PFSK-1 (cell line): ENCODE measurements around the gene NR2C2AP.

Experiments
- FOXP2 ChIP-seq: optimal IDR thresholded peaks from 2 replicates; pipeline ENCODE3; 2011; ENCODE audit warnings: borderline replicate concordance, control low read depth, inconsistent platforms; ENCODE audit not compliant: insufficient read depth; ENCODE audit errors: extremely low read length, extremely low read depth
- POLR2AphosphoS5 ChIP-seq: IDR thresholded peaks from 2 replicates; pipeline ENCODE4 v1.6.1; 2012; ENCODE audit warnings: low read depth, mild to moderate bottlenecking, control low read depth, low read length, moderate library complexity
- SIN3A ChIP-seq: IDR thresholded peaks from 2 replicates; pipeline ENCODE4 v1.6.1; 2012; ENCODE audit warnings: mild to moderate bottlenecking, low read length, moderate library complexity, borderline replicate concordance; ENCODE audit not compliant: insufficient read depth
- TAF1 ChIP-seq: IDR thresholded peaks from 2 replicates; pipeline ENCODE4 v1.6.1; 2012; ENCODE audit warnings: low read length, control low read depth, borderline replicate concordance; ENCODE audit not compliant: insufficient read depth
- TF ChIP-seq, protein P1 (sequence below), 2 experiments: IDR thresholded peaks; 2 replicates each; pipeline versions ENCODE4 v1.6.1 to v1.8.0; 2011 to 2012; ENCODE audit warnings: low read depth in 2 of 2, low read length in 2 of 2, control low read depth in 1 of 2, inconsistent platforms in 1 of 2, mild to moderate bottlenecking in 1 of 2, moderate library complexity in 1 of 2; ENCODE audit not compliant: insufficient read depth in 1 of 2

Gene NR2C2AP

DNA sequence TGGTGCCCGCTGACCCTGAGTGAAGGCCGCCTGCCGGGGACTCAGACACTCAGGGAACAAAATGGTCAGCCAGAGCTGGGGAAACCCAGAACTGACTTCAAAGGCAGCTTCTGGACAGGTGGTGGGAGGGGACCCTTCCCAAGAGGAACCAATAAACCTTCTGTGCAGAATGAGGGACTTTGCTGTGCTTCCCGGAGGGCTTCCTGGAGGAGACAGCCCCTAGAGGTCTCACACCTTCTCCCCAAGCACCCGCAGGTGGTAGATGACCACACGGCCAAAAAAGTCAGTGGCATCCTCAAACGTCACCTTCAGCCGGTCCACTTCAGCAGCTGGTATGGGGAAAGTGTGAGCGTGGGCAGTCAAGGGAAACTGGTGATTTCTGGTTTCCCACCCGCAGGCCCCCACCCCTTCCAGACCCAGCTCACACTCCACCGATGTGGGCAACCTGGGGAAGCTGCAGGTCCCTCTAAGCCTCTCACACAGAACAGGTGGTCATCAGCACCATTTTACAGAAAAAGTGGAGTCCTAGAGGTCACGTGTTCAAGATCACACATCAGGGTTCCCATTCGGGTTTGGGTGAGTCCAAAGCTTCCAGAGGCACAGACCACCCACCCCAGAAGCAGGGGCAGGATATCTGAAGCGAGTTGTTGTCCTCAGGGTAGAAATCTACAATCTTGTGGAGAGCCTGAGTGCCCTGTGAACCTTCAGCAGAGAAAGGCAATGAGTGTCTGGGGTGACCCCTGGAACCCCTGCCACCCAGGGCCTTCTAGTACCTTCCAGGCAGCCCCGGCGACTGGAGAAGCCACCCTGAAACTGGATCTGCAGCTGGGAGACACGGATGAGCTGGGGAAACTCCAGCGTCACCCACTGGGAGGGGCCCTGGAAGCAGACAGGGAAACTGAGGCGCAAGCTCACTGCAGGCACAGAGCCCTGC, 1.2 kb downstream of the NR2C2AP start:
- TF ChIP-seq, protein P1, sequence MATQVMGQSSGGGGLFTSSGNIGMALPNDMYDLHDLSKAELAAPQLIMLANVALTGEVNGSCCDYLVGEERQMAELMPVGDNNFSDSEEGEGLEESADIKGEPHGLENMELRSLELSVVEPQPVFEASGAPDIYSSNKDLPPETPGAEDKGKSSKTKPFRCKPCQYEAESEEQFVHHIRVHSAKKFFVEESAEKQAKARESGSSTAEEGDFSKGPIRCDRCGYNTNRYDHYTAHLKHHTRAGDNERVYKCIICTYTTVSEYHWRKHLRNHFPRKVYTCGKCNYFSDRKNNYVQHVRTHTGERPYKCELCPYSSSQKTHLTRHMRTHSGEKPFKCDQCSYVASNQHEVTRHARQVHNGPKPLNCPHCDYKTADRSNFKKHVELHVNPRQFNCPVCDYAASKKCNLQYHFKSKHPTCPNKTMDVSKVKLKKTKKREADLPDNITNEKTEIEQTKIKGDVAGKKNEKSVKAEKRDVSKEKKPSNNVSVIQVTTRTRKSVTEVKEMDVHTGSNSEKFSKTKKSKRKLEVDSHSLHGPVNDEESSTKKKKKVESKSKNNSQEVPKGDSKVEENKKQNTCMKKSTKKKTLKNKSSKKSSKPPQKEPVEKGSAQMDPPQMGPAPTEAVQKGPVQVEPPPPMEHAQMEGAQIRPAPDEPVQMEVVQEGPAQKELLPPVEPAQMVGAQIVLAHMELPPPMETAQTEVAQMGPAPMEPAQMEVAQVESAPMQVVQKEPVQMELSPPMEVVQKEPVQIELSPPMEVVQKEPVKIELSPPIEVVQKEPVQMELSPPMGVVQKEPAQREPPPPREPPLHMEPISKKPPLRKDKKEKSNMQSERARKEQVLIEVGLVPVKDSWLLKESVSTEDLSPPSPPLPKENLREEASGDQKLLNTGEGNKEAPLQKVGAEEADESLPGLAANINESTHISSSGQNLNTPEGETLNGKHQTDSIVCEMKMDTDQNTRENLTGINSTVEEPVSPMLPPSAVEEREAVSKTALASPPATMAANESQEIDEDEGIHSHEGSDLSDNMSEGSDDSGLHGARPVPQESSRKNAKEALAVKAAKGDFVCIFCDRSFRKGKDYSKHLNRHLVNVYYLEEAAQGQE (IDR thresholded peaks at IDR 0.05; ENCODE audit: insufficient read depth in 1 of 2, low read depth in 2 of 2, low read length in 2 of 2) = no peak
- TF ChIP-seq FOXP2 = no peak
- no peak for TF ChIP-seq TAF1
- TF ChIP-seq SIN3A = no peak
- TF ChIP-seq POLR2AphosphoS5 = peak; percentile 17; the same call in 1 of the 2 replicates

DNA sequence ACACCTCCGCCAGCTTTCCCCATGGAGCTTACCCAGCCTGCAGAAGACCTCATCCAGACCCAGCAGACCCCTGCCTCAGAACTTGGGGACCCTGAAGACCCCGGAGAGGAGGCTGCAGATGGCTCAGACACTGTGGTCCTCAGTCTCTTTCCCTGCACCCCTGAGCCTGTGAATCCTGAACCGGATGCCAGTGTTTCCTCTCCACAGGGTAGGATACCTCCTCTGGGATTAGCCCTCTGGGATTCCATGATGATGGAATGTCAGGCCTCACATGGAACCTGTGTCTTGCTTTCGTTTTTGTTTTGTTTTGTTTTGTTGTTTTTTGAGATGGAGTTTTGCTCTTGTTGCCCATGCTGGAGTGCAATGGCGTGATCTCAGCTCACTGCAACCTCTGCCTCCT, 9.3 kb downstream of the NR2C2AP start:
- TF ChIP-seq, protein P1 (IDR thresholded peaks at IDR 0.05; ENCODE audit: insufficient read depth in 1 of 2, low read depth in 2 of 2, low read length in 2 of 2) = no peak
- TF ChIP-seq TAF1 (no peak), FOXP2 (no peak), SIN3A (no peak), POLR2AphosphoS5 (no peak)

DNA sequence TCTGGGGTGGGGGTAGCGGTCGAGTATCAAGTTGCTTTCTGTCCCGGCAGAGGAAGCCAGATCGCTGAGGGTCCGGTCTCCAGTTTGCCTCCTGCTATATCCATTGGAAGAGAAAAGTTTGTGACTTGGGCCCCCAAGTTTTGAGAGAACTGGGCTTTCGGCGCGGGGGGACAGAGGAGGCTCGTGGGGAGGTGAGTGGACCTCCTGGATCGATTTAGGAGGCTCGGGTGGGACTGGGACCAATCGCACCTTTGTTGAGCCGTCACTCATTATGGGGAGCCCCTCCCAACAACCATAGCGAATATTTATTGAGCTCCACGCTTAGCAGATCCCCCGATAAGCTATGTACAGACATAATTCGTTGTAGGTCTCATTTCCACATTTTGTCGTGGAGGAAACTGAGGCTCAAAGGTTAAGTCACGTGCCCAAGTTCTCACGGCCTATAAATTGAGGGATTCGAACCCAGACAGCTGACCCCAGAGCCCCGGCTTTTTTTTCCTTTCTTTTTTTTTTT, 10.2 kb downstream of the NR2C2AP start:
- TF ChIP-seq FOXP2 (no peak), POLR2AphosphoS5 (no peak), TAF1 (no peak), SIN3A (no peak)
- TF ChIP-seq, protein P1 (IDR thresholded peaks at IDR 0.05; ENCODE audit: insufficient read depth in 1 of 2, low read depth in 2 of 2, low read length in 2 of 2) = no peak

DNA sequence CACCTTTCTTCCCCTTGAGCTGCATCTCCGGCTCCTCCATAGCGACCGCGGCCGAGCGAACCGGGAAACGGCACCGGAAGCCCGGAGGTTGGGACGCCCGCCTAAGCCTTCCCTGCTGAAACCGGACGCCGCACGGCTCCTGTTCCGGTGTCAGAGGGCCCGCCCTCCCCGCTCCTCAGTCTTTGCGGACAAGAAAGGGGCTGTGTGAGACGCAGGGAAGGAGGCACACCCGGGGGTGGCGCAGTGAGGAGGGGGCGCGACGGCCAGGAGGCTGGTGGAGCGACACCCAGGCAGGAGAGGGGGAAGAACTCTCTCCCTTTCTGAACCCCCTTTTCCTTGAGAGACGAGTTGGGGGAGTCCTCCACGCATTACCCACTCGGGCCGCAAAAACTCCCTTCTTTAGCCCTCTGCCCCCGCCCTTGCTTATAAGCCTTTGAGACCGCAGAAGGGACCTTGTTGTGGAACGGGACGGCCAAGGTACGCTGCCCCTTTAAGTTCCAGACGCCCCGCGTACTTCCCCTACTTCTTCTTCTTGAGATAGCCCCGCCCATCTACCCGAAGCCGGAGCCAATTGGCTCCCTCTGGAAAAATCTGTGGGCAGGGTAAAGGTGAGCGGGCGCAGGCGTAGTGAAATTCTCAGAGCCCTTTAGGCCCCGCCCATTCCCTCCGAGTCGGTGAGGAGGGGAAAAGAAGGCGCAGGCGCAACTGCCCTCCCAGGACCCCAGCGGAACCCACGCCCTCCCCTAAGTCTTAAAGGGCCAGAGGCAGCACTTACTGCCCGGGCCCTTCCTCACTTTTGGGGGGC, 10.9 kb downstream of the NR2C2AP start, which contains the start of the genes BORCS8 and RFXANK:
Gene BORCS8 (minus strand): TSS at position 75 of the 805 bp plus-strand sequence. CDS start 35 bp downstream, at position 40.
Gene RFXANK (plus strand): TSS at position 181 of the 805 bp plus-strand sequence. CDS start 1,689 bp downstream, outside the sequence.
- TF ChIP-seq TAF1 = peak; percentile 91
- TF ChIP-seq, protein P1 (IDR thresholded peaks at IDR 0.05; ENCODE audit: insufficient read depth in 1 of 2, low read depth in 2 of 2, low read length in 2 of 2) = no peak
- peak; percentile 70 for TF ChIP-seq FOXP2
- peak; percentile 76 for TF ChIP-seq POLR2AphosphoS5
- TF ChIP-seq SIN3A = no peak
